Muscle of leg (tissue), 16 donors: ENCODE measurements around the gene NXPH3. TPM values are rescaled to one million over a fixed set of nuclear protein-coding genes. Genes with fewer than 3 reads are reported as not detected.

Source experiments
- DNase-seq: peaks from one replicate; pipeline ENCODE4 v3.0.0; 2013
- H3K27ac ChIP-seq: one replicate; pipeline ENCODE4 v1.5.1; 2013; ENCODE audit warnings: mild to moderate bottlenecking, low read length, control low read depth
- H3K27me3 ChIP-seq: one replicate; pipeline ENCODE4 v1.6.1; 2013; ENCODE audit warnings: low read length; ENCODE audit not compliant: control insufficient read depth, insufficient read depth
- H3K36me3 ChIP-seq: one replicate; pipeline ENCODE4 v1.6.1; 2013; ENCODE audit warnings: low read length; ENCODE audit not compliant: control insufficient read depth, insufficient read depth
- H3K4me1 ChIP-seq: one replicate; pipeline ENCODE4 v1.6.1; 2013; ENCODE audit warnings: low read length; ENCODE audit not compliant: control insufficient read depth, insufficient read depth
- H3K4me3 ChIP-seq: one replicate; pipeline ENCODE4 v1.5.1; 2013; ENCODE audit warnings: low read length, control low read depth
- H3K9me3 ChIP-seq: replicated peaks from 2 replicates; pipeline ENCODE4 v1.6.1; 2013; ENCODE audit warnings: low read depth, low read length; ENCODE audit not compliant: control insufficient read depth
- WGBS: methylation state at CpG from one replicate; pipeline ENCODE4 v1.1.5; 2013; ENCODE audit warnings: missing lambda C conversion rate; ENCODE audit not compliant: insufficient coverage; 5-methylcytosine and 5-hydroxymethylcytosine counted together
- long read RNA-seq, 11 donors: transcript quantifications; one replicate each; lab custom pipeline, GENCODE V29; 2026
- polyA plus RNA-seq, 8 donors: library from polyadenylated mRNA; unstranded; fragments of 120-200 nt; gene quantifications; one replicate each; pipeline versions ENCODE4 v1.2.1 to v1.2.3, GENCODE V29; 2013; ENCODE audit warnings: inconsistent platforms in 1 of 8, low replicate concordance in 1 of 8; ENCODE audit not compliant: insufficient read length in 8 of 8, insufficient read depth in 1 of 8
- total RNA-seq: library from RNA; stranded (reverse); fragments of 120-200 nt; gene quantifications from one replicate; pipeline ENCODE4 v1.2.4, GENCODE V29; 2013

The NXPH3 gene
- total RNA-seq (1.5 TPM), polyA plus RNA-seq (1 to 10 TPM; 1.1 to 2.5 (median 1.5) TPM)
- long read RNA-seq, donor 1, full-length matches to known transcripts = 2 of 2 reads
- long read RNA-seq, donor 1, partial matches to known transcripts = 0 of 2 reads
- long read RNA-seq, donor 1, other reads (novel, unspliced or antisense) = 0 of 2 reads
- long read RNA-seq, donor 2, full-length matches to known transcripts = 1 of 1 reads
- long read RNA-seq, donor 2, partial matches to known transcripts = 0 of 1 reads
- long read RNA-seq, donor 2, other reads (novel, unspliced or antisense) = 0 of 1 reads
- long read RNA-seq, donor 3, full-length matches to known transcripts = 2 of 2 reads
- long read RNA-seq, donor 3, partial matches to known transcripts = 0 of 2 reads
- long read RNA-seq, donor 3, other reads (novel, unspliced or antisense) = 0 of 2 reads
- long read RNA-seq, donor 4, full-length matches to known transcripts = 2 of 2 reads
- long read RNA-seq, donor 4, partial matches to known transcripts = 0 of 2 reads
- long read RNA-seq, donor 4, other reads (novel, unspliced or antisense) = 0 of 2 reads
- long read RNA-seq, donor 5, full-length matches to known transcripts = 6 of 6 reads
- long read RNA-seq, donor 5, partial matches to known transcripts = 0 of 6 reads
- long read RNA-seq, donor 5, other reads (novel, unspliced or antisense) = 0 of 6 reads
- long read RNA-seq, donor 6, full-length matches to known transcripts = 8 of 8 reads
- long read RNA-seq, donor 6, partial matches to known transcripts = 0 of 8 reads
- long read RNA-seq, donor 6, other reads (novel, unspliced or antisense) = 0 of 8 reads
- long read RNA-seq, donor 7, full-length matches to known transcripts = 6 of 6 reads
- long read RNA-seq, donor 7, partial matches to known transcripts = 0 of 6 reads
- long read RNA-seq, donor 7, other reads (novel, unspliced or antisense) = 0 of 6 reads
- long read RNA-seq, donor 8, full-length matches to known transcripts = 2 of 2 reads
- long read RNA-seq, donor 8, partial matches to known transcripts = 0 of 2 reads
- long read RNA-seq, donor 8, other reads (novel, unspliced or antisense) = 0 of 2 reads
- long read RNA-seq, donor 9, full-length matches to known transcripts = 1 of 1 reads
- long read RNA-seq, donor 9, partial matches to known transcripts = 0 of 1 reads
- long read RNA-seq, donor 9, other reads (novel, unspliced or antisense) = 0 of 1 reads
- long read RNA-seq, donor 10, full-length matches to known transcripts = 3 of 3 reads
- long read RNA-seq, donor 10, partial matches to known transcripts = 0 of 3 reads
- long read RNA-seq, donor 10, other reads (novel, unspliced or antisense) = 0 of 3 reads
- long read RNA-seq, donor 11, full-length matches to known transcripts = 2 of 2 reads
- long read RNA-seq, donor 11, partial matches to known transcripts = 0 of 2 reads
- long read RNA-seq, donor 11, other reads (novel, unspliced or antisense) = 0 of 2 reads

- Histone ChIP-seq H3K36me3 (no peaks in the 10 kb centered on the region), H3K27ac (peak within 1 kb of the TSS; percentile 7), H3K4me3 (peak within 1 kb of the TSS; percentile 54), H3K4me1 (peaks cover 30% of the 10 kb centered on the region), H3K9me3 (no peaks in the 10 kb centered on the region), H3K27me3 (peaks cover 66% of the 10 kb centered on the region)
- under 1% methylated on average over 52 of the region's 55 CpGs for WGBS
- DNase-seq = peak; percentile 81
Measured at GRCh38 chr17:49575679-49576087, at the start of gene NXPH3. NXPH3 (plus strand) TSS chr17:49575871; CDS start chr17:49576220, 349 bp downstream.

GRCh38 chr17:49527927-49528651, 47.6 kb upstream of the NXPH3 start:
- DNase-seq = peak; percentile 41
- H3K27me3 ChIP-seq = peaks cover 8% of the 10 kb centered on the region
- H3K9me3 ChIP-seq = no peaks in the 10 kb centered on the region
- H3K4me3 ChIP-seq = no peak overlapping the region
- no peaks in the 10 kb centered on the region for H3K36me3 ChIP-seq
- peak overlapping the region; percentile 53 for H3K27ac ChIP-seq
- peaks cover 45% of the 10 kb centered on the region for H3K4me1 ChIP-seq
- no CpG with 5 or more reads among the region's 11 CpGs for WGBS

GRCh38 chr17:49528966-49529365, 46.7 kb upstream of the NXPH3 start:
- H3K36me3 ChIP-seq = no peaks in the 10 kb centered on the region
- 77% methylated on average over 2 of the region's 3 CpGs for WGBS
- H3K9me3 ChIP-seq = no peaks in the 10 kb centered on the region
- peaks cover 8% of the 10 kb centered on the region for H3K27me3 ChIP-seq
- DNase-seq = no peak
- H3K27ac ChIP-seq = peak overlapping the region; percentile 9
- no peak overlapping the region for H3K4me3 ChIP-seq
- peaks cover 37% of the 10 kb centered on the region for H3K4me1 ChIP-seq

GRCh38 chr17:49530118-49530517, 45.6 kb upstream of the NXPH3 start:
- peaks cover 26% of the 10 kb centered on the region for H3K4me1 ChIP-seq
- DNase-seq = no peak
- H3K27me3 ChIP-seq = peaks cover 8% of the 10 kb centered on the region
- H3K4me3 ChIP-seq = no peak overlapping the region
- no peak overlapping the region for H3K27ac ChIP-seq
- WGBS = no CpG with 5 or more reads among the region's 1 CpG
- no peaks in the 10 kb centered on the region for H3K36me3 ChIP-seq
- no peaks in the 10 kb centered on the region for H3K9me3 ChIP-seq

GRCh38 chr17:49543860-49544259, 31.8 kb upstream of the NXPH3 start:
- H3K9me3 ChIP-seq = no peaks in the 10 kb centered on the region
- no peaks in the 10 kb centered on the region for H3K27me3 ChIP-seq
- no peak overlapping the region for H3K27ac ChIP-seq
- peaks cover 40% of the 10 kb centered on the region for H3K4me1 ChIP-seq
- no peak for DNase-seq
- no peaks in the 10 kb centered on the region for H3K36me3 ChIP-seq
- no peak overlapping the region for H3K4me3 ChIP-seq
- WGBS = 40% methylated on average over 1 of the region's 3 CpGs

- Histone ChIP-seq H3K27me3 (no peaks in the 10 kb centered on the region), H3K9me3 (no peaks in the 10 kb centered on the region), H3K4me3 (no peak overlapping the region), H3K4me1 (peaks cover 50% of the 10 kb centered on the region), H3K27ac (no peak overlapping the region), H3K36me3 (no peaks in the 10 kb centered on the region)
- WGBS = 73% methylated on average over 7 of the region's 8 CpGs
- DNase-seq = no peak
Measured at GRCh38 chr17:49545007-49545660, 30.5 kb upstream of the NXPH3 start.

GRCh38 chr17:49545806-49546545, 29.7 kb upstream of the NXPH3 start:
- Histone ChIP-seq H3K27ac (peak overlapping the region; percentile 31), H3K4me1 (peaks cover 57% of the 10 kb centered on the region), H3K9me3 (no peaks in the 10 kb centered on the region), H3K36me3 (no peaks in the 10 kb centered on the region), H3K4me3 (no peak overlapping the region), H3K27me3 (no peaks in the 10 kb centered on the region)
- 46% methylated on average over 9 of the region's 15 CpGs for WGBS
- peak; percentile 69 for DNase-seq
